ENCODE results near the gene SHC2.

SHC2 gene

DNA sequence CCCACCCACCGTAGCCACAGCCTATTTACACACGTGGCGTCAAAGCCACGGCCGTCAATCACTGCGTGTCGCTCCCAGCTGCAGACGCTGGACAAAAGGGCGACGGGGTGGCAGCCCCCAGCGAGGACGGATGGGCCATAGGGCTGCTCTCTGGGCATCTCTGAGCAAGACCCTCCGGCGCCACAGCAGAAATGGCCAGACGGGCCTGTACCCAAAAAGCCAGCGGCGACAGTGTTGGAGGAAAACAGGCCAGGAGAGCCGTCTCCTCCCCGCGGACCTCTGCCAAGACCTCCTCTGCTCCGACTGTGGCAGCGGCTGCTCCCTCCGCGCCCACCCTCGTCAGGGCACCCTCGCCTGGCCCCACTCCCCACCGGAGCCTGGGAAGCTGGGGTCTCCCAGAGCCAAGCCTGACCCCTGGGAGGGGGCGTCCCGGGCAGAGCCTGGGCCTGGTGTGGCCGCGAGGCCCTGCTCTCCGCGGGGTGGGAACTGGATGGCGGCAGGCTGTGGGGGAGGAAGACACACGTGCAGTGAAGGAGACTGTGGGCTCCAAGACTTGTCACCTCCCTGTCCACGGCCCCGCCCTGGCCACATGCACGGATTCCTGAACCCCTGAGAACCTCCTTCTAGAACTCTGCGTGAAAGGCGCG is 54.6 kb downstream of the SHC2 start:
- no peak for DNase-seq (ENCODE audit: low read depth)
- H3K4me3 ChIP-seq (ENCODE audit: low read depth, low read length) = no peak overlapping the region
- TF ChIP-seq, protein P1, sequence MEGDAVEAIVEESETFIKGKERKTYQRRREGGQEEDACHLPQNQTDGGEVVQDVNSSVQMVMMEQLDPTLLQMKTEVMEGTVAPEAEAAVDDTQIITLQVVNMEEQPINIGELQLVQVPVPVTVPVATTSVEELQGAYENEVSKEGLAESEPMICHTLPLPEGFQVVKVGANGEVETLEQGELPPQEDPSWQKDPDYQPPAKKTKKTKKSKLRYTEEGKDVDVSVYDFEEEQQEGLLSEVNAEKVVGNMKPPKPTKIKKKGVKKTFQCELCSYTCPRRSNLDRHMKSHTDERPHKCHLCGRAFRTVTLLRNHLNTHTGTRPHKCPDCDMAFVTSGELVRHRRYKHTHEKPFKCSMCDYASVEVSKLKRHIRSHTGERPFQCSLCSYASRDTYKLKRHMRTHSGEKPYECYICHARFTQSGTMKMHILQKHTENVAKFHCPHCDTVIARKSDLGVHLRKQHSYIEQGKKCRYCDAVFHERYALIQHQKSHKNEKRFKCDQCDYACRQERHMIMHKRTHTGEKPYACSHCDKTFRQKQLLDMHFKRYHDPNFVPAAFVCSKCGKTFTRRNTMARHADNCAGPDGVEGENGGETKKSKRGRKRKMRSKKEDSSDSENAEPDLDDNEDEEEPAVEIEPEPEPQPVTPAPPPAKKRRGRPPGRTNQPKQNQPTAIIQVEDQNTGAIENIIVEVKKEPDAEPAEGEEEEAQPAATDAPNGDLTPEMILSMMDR (IDR thresholded peaks at IDR 0.05; ENCODE audit: insufficient read depth, low read depth, low read length, missing control alignments) = no peak

GRCh38 chr19:405121-405965 is 55.5 kb downstream of the SHC2 start:
- TF ChIP-seq, protein P1 (IDR thresholded peaks at IDR 0.05; ENCODE audit: insufficient read depth, low read depth, low read length, missing control alignments) = no peak
- no peak overlapping the region for H3K4me3 ChIP-seq (ENCODE audit: low read depth, low read length)
- no peak for DNase-seq (ENCODE audit: low read depth)

- no peak for DNase-seq (ENCODE audit: low read depth)
- no peak overlapping the region for H3K4me3 ChIP-seq (ENCODE audit: low read depth, low read length)
- TF ChIP-seq, protein P1 (IDR thresholded peaks at IDR 0.05; ENCODE audit: insufficient read depth, low read depth, low read length, missing control alignments) = no peak
Observed at GRCh38 chr19:403221-404027, 57.4 kb downstream of the SHC2 start.

DNA sequence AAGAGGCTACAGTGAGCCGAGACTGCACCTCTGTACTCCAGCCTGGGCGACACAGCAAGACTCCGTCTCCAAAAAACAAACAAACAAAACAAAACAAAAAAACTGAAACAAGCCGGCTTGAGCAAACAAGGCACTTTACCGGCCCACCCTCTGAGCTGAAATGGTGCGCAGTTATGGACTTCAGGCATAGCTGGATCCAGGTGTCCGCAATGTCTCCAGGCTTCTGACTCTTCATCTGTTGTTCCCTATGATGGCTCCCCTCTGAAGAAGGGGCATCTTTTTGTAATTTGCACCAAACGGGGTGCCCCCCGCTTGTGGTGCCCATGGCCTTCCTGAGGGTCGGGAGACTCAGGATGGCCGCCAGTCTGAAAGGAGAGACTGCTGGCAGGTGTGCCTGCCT is 58.0 kb downstream of the SHC2 start:
- no peak for DNase-seq (ENCODE audit: low read depth)
- TF ChIP-seq, protein P1 (IDR thresholded peaks at IDR 0.05; ENCODE audit: insufficient read depth, low read depth, low read length, missing control alignments) = no peak

GRCh38 chr19:401866-402511 is 58.8 kb downstream of the SHC2 start:
- H3K4me3 ChIP-seq (ENCODE audit: low read depth, low read length) = no peak overlapping the region
- TF ChIP-seq, protein P1 (IDR thresholded peaks at IDR 0.05; ENCODE audit: insufficient read depth, low read depth, low read length, missing control alignments) = no peak
- no peak for DNase-seq (ENCODE audit: low read depth)

More for the DNA sequence above, 58.0 kb downstream of the SHC2 start:
- H3K4me3 ChIP-seq (ENCODE audit: low read depth, low read length) = no peak overlapping the region

Data from GM12865 (cell line).